Uterus (tissue), 4 donors: ENCODE results near the gene BBX. TPM values are rescaled to one million over a fixed set of nuclear protein-coding genes. Genes with fewer than 3 reads are reported as not detected.

Source experiments
- DNase-seq, 2 donors: peaks; one replicate each; pipeline ENCODE4 v3.0.0-alpha.2; 2019 to 2020
- H3K27ac ChIP-seq, 2 donors: fragments of 200-600 bp; sonication (generic); 1 replicate in 1 of 2; 2 replicates in 1 of 2; pipeline ENCODE4 v1.5.1; 2016 to 2018
- H3K27me3 ChIP-seq, 2 donors: fragments of 200-600 bp; sonication (generic); one replicate each; pipeline ENCODE4 v1.5.1; 2018 to 2019; ENCODE audit warnings: control low read depth in 1 of 2
- H3K36me3 ChIP-seq, 2 donors: fragments of 200-600 bp; sonication (generic); one replicate each; pipeline ENCODE4 v1.5.1; 2019; ENCODE audit warnings: control low read depth in 1 of 2
- H3K4me1 ChIP-seq, 2 donors: fragments of 200-600 bp; sonication (generic); one replicate each; pipeline ENCODE4 v1.5.1; 2018 to 2019; ENCODE audit warnings: control low read depth in 1 of 2
- H3K4me3 ChIP-seq, 2 donors: fragments of 200-600 bp; sonication (generic); 1 replicate in 1 of 2; 2 replicates in 1 of 2; pipeline ENCODE4 v1.5.1; 2018 to 2019; ENCODE audit warnings: mild to moderate bottlenecking in 1 of 2
- H3K9me3 ChIP-seq, 2 donors: fragments of 200-600 bp; sonication (generic); one replicate each; pipeline ENCODE4 v1.5.1; 2019; ENCODE audit warnings: control low read depth in 1 of 2
- CTCF ChIP-seq, 4 experiments: fragments of 200-600 bp in 2 of 4; fragments of 450-650 bp in 2 of 4; sonication (generic) in 2 of 4; IDR thresholded peaks; one replicate each; pipeline ENCODE4 v1.5.1; 2016 to 2019; ENCODE audit warnings: antibody characterized with exemption in 4 of 4, mild to moderate bottlenecking in 2 of 4, moderate library complexity in 1 of 4
- POLR2A ChIP-seq, 2 donors: fragments of 450-650 bp; IDR thresholded peaks; one replicate each; pipeline ENCODE4 v1.6.1; 2016; ENCODE audit warnings: antibody characterized with exemption in 2 of 2, mild to moderate bottlenecking in 1 of 2, moderate library complexity in 1 of 2
- intact Hi-C: fragments of 100-400 bp; cut with DNase I; formaldehyde crosslinking; loops from one replicate; pipeline ENCODE4 v1.15.1; 2023; ENCODE audit warnings: low total_unique reads
- total RNA-seq, 4 donors: library from RNA; depleted of rRNA in 3 of 4; stranded (reverse); fragments of >200 nt in 3 of 4; gene quantifications; one replicate each; pipeline versions ENCODE4 v1.1.0 to v1.2.4, GENCODE V29; 2014 to 2023
- donor health status: DM: yes; HTN: yes; CAD: no.

BBX gene
- total RNA-seq, 4 donors from 2014 or later = 21.5 to 106 (median 63.8) TPM

- no peaks in the 10 kb centered on the region for H3K27me3 ChIP-seq
- no peaks in the 10 kb centered on the region for H3K4me1 ChIP-seq
- H3K27ac ChIP-seq = no peak overlapping the region
- H3K9me3 ChIP-seq = no peaks in the 10 kb centered on the region
- no peak for DNase-seq
- no peak overlapping the region for H3K4me3 ChIP-seq
- TF ChIP-seq CTCF (IDR thresholded peaks at IDR 0.05) (no peak), POLR2A (IDR thresholded peaks at IDR 0.05) (no peak)
- intact Hi-C loops = no loop called here
- no peaks in the 10 kb centered on the region for H3K36me3 ChIP-seq
These were observed 233.9 kb downstream of the BBX start for GRCh38 chr3:107756649-107757048.

GRCh38 chr3:107757140-107757539 is 234.4 kb downstream of the BBX start:
- intact Hi-C loops = no loop called here
- H3K27me3 ChIP-seq = no peaks in the 10 kb centered on the region
- no peak overlapping the region for H3K27ac ChIP-seq
- no peaks in the 10 kb centered on the region for H3K36me3 ChIP-seq
- no peak for TF ChIP-seq CTCF (IDR thresholded peaks at IDR 0.05)
- no peak for TF ChIP-seq POLR2A (IDR thresholded peaks at IDR 0.05)
- H3K9me3 ChIP-seq = no peaks in the 10 kb centered on the region
- H3K4me3 ChIP-seq = no peak overlapping the region
- DNase-seq = no peak
- no peaks in the 10 kb centered on the region for H3K4me1 ChIP-seq

- no peak overlapping the region for H3K27ac ChIP-seq
- TF ChIP-seq POLR2A (IDR thresholded peaks at IDR 0.05) (no peak), CTCF (IDR thresholded peaks at IDR 0.05) (no peak)
- no peaks in the 10 kb centered on the region for H3K27me3 ChIP-seq
- no peaks in the 10 kb centered on the region for H3K36me3 ChIP-seq
- intact Hi-C loops = no loop called here
- no peak overlapping the region for H3K4me3 ChIP-seq
- no peaks in the 10 kb centered on the region for H3K4me1 ChIP-seq
- no peaks in the 10 kb centered on the region for H3K9me3 ChIP-seq
- DNase-seq = no peak
These were observed 237.4 kb downstream of the BBX start for GRCh38 chr3:107760144-107760543.

- no peak for DNase-seq
- no peak overlapping the region for H3K4me3 ChIP-seq
- H3K27ac ChIP-seq = no peak overlapping the region
- no peaks in the 10 kb centered on the region for H3K4me1 ChIP-seq
- intact Hi-C loops = no loop called here
- H3K27me3 ChIP-seq = no peaks in the 10 kb centered on the region
- H3K9me3 ChIP-seq = no peaks in the 10 kb centered on the region
- TF ChIP-seq CTCF (IDR thresholded peaks at IDR 0.05) = no peak
- TF ChIP-seq POLR2A (IDR thresholded peaks at IDR 0.05) = no peak
- H3K36me3 ChIP-seq = no peaks in the 10 kb centered on the region
These were observed 238.6 kb downstream of the BBX start for GRCh38 chr3:107761391-107761790.

GRCh38 chr3:107765524-107765923 is 242.8 kb downstream of the BBX start:
- no peaks in the 10 kb centered on the region for H3K9me3 ChIP-seq
- intact Hi-C loops = no loop called here
- no peaks in the 10 kb centered on the region for H3K27me3 ChIP-seq
- H3K4me1 ChIP-seq = no peaks in the 10 kb centered on the region
- no peak for DNase-seq
- TF ChIP-seq CTCF (IDR thresholded peaks at IDR 0.05) (no peak), POLR2A (IDR thresholded peaks at IDR 0.05) (no peak)
- H3K27ac ChIP-seq = no peak overlapping the region
- no peaks in the 10 kb centered on the region for H3K36me3 ChIP-seq
- no peak overlapping the region for H3K4me3 ChIP-seq
